ENCODE results near the gene ZNF787. TPM values are rescaled to one million over a fixed set of nuclear protein-coding genes. Genes with fewer than 3 reads are reported as not detected.

ZNF787 gene
- total RNA-seq, 1 donor from 2014 or later: 38.2 TPM

DNA sequence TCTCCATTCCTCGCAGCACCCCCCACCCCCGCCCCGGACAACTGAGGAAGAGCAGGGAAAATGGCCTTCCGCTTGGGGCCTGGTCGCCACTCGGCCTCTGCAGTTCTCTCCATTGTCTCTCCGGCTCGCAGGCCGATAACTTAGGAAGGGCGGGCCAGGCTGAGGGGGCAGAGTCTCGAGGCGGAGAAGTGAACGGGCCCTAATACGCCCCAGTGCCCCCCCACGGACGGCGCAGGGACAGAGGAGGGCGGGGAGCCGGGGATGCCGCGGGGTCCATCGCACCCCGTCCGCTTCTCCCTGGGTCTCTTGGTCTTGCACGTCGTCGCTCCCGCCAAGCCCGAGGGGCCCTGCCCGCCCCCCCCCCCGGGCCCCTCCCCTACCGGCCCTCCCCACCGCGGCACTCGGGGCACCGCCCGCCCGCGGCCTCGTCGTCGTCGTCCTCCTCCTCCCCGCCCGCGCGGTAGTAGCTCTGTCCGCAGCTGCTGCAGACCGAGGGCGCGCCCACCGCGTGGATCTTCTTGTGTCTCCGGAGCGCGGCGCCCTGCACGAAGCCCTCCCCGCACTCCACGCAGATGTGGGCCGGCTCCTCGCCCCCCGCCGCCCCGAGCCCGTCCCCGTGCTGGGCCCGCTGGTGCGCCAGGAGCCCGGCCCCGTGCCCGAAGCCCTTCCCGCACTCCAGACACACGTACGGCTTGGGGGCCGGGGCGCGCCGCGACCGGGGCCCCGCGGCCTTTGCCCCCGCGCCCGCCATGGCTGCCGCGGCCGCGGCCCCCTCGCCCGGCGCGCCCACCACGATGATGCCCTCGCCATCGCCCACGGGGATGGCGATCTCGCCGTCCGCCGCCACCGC lies 33.2 kb downstream of the ZNF787 start:
- no peak for DNase-seq (ENCODE audit: low spot score)

DNA sequence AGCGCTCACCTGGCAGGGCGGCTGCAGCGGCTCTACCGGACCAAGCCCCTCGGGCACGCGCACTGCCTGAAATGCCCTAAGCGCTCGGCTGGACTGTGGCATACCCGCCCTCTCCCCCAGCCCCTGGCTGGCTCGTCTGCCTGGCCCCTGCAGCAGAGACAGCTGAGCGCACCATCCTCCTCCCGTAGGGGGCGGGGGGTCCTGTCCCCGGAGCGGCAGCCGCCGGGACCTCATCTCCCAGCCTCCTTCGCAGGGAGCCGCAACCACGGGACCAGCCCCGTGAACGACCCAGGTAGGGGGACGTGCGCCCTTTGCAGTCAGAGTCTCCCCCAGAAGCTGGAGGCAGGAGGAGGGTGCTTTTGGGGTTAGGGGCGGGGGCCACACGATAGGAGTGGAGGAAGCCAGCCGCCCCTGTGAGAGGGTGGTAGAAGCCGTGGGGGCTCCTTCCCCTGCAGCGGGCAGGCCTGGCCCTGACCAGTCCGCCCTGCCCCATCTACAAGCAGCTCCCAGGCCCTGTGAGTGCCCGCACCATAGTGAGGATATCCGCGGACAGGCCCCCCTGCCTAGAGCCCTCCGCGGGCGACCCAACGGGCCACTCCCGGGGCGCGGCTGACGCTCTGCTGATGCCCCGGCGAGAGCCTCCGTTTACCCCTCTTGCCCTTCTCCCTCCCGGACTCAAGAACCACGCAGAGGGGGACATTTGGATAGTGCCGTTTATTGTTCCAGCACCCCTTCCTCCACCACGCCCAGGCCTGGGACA lies 34.2 kb downstream of the ZNF787 start:
- DNase-seq (ENCODE audit: low spot score): no peak

DNA sequence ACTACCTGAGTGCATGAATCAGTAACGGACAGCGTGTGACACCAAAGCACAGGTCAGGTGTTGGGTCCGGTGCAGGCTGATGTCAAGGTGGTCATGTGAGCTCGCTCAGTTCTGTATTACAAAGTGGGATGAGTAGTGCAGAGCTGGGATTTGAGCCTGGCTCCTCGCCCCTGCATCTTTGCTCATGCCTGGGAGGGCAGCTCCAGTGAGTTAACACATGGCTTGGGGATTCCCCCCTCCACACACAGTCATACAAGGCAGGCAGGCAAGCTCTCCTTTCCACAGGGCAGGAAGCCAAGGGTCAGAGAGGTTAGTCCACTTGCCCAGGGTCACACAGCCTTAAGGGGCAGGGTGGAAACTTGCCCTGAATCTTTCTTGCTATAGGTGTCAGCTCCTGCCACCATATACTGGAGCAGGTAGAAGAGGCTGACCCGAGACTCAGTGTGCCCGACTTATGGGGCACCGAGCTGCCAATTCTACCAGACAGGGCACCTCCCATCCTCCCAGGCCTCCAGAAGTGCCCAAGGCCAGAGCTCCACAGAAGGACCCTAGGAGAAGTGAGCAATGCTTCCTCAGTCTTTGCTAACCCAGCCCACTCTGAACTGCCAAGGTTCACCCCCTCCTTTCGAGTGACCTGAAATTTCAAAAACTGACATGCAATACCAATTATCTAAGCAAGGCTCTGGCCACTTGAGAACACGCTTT lies 35.4 kb downstream of the ZNF787 start:
- DNase-seq (ENCODE audit: low spot score): no peak

DNA sequence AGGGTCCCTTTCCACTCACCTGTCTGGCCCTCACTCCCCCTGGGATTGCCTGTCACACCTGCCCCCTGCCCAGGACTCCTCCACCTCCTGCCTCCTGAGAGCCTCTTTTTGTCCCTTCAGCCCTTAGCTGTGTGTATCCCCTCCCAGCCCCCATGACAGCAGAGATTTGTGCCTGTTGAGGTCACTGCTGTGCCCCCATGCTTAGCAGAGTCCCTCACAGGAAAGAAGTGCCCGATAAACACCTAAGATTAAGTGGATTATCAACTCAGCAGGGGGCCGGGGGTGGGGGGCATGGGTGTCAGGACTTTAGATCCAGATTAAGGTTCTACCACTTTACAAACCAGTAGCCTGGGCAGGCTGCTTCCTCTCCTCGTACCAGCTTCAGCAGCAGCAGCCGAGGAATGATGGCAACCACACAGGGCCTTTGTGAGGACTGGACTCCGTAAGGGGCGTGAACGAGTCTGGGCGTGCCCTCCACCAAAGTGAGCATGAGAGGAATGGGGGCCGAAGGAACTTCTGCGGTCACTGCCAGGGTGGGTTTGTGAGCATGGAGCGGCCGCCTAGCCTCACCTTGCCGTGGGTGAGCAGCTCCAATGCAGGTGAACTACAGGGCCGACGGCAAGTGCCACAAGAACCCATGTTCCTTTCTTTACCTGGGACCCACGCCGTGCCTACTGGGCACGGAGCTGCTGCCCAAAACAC lies 36.1 kb downstream of the ZNF787 start:
- DNase-seq (ENCODE audit: low spot score): no peak

DNA sequence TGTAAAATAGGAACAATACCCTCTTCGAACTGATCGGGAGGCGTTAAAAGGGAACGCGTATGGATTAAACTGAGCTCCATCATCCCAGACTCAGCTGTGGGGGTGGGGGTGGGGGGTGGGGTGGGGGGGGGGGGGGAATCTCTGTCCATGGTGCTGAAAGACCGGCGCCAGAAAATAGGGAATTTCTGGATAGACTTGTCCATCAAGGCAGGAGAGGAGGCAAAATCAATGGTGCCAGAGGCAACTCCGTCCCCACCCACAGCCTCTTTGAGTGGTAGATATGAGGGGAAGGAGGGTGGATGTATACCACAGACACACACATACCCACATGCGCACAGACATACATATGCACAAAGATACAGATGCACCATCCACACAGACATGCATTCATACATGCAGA lies 37.4 kb downstream of the ZNF787 start:
- DNase-seq (ENCODE audit: low spot score): no peak

DNA sequence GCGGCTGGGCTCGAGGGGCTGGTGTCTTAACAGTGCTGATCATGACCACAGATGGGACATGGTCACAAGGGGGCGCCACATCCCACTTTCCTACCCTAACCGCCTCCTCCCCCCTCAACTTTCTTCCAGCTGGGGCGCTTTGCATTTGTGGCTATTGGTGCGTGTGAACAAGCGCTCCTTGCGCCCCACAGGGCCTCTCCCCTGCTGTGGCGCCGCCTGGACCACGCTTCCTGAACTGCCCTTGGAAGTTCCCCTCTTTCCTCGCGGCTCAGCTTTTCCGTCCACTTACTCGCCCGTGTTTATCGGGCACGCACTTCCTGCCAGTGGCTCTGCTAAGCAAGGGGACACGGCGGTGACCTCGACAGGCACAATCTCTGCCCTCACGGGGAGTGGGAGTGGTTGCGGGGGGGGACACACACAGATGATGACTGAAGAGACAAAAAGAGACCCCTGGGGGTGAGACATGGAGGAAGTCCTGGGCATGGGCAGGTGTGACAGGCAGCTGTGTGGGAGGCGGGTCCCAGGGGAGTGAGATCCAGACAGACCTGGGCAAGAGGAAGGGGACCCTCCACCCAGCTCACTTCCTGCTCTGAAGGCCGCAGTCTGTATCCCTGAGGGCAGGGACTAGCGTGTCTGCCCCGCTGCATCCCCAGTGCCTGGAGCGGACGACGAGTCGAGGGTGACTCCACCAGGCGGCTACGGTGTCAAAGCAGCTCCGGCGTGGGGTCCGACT lies 40.3 kb downstream of the ZNF787 start:
- DNase-seq (ENCODE audit: low spot score): peak; percentile 76

DNA sequence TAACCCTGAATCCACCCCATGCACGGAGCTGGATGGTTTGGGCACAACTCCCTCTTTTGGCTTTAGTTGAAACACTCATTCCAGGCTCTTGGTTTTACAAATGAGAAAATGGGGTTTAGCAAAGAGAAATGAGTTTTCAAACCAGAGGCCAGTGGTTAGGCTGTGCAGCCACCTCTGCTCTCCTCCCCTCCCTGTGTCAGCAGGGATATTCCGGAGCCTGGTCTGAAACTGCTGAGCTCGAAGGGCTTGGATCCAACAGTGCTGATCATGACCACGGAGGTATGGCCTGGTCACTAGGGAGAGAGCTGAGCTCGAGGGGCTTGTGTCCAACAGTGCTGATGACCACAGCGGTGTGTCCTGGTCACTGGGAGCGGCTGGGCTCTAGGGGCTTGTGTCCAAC lies 41.5 kb downstream of the ZNF787 start:
- no peak for DNase-seq (ENCODE audit: low spot score)

DNA sequence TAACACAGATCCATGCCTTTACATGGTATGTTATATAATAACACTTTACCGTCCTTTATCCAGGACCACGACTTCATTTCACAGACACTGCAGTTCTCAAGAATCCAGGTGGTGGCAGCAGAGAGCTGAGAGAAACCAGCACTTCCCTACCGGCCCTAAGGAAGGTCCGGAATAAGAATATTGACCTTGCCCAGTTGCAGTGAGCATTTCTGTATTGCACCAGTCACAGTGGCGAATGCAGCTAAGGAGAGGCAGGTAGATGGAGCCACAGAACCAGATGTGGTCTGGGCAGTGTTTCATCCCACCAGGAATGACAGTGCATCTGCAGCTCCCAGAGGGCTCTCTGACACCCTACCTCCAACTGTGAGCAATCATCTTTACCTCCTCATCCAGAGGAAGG lies 44.6 kb downstream of the ZNF787 start:
- peak; percentile 65 for DNase-seq (ENCODE audit: low spot score)

DNA sequence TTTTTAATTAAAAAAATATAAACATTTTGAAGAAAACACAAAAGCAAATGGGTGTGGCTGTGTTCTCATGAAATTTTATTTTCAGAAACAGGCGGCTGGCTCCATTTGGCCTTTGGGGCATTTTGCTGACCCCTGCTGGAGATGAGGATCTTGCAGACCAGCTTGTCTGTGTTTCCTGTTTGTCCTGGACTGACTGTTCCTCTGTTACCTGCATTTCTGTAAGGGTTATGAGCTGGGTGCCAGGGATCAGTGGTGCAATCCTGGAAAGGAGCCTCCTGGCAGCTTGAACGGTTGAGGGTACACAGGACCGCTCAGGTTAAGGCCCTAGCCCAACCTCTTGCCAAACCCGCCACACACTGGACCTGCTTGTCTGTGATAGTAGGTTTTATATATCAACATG lies 49.9 kb downstream of the ZNF787 start:
- no peak for DNase-seq (ENCODE audit: low spot score)

DNA sequence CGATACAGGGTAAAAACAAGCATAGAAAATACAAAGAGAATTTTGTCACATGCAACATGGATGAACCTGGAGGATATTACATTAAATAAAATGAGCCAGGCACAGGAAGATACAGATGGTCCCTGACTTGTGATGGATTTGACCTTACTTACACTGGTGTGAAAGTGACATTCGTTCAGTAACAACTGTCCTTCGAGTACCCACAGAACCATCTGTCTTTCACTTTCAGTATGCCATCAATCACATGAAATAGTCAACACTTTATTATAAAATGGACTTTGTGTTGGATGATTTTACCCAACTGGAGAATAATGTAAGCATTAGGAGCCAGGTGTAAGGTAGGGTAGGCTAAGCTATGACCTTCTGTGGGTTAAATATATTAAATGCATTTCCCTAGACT lies 51.5 kb downstream of the ZNF787 start:
- no peak for DNase-seq (ENCODE audit: low spot score)

DNA sequence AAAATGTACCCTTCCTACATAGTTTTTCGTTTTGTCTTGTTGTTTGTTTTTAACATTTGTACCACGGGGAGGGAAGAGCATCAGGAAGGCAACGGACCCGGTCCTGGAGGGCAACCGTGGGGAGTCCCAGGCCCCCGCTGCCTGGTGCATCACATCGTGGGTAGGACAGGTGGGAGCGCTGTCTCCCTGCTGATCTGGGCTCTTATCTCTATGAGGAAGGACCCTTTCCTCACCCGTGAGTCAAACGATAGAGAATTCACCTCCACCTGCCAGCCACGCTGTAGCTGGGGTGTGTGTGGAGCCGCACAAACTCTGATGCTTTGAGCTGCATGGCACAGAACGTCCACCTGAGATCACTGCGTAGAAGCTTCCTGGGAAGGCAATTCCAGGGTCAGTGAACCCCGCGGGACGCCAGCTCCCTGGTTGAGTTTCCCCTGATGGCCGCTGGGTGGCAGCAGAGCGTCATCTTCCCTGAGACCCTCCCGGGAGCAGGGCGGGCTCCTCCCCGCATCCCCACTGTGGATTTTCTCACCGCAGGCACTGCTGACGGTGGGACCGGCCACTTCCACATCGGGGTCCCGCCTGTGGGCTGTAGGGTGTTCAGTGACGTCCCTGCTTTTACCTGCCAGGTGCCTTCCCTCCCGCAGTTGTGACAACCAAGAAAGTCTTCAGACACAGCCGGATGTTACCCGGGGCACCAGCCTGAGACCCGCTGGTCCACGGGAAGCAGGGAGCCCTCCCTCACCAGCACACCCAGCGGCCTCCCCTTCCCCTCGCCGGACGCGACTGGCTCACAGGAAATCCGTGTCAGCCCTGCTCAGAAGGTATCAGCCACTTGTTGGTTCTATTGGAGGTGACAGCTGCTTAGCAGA lies 54.7 kb downstream of the ZNF787 start:
- peak; percentile 60 for DNase-seq (ENCODE audit: low spot score)

DNA sequence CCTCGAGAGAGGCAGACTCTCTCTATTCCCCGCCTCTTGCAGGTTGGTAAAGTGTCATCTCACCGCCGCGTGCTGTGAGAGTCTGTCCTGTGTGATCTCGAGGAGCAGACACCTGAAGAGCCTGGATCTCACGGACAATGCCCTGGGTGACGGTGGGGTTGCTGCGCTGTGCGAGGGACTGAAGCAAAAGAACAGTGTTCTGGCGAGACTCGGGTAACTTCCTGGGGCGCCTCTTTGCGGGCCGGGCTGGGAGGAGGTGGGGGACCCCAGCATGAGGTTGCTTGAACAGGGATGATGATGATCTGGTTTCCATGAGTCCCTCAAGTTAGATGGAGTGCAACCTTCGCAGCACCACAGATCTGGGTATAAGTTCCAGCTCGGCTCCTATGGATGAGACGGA lies 67.5 kb downstream of the ZNF787 start:
- DNase-seq (ENCODE audit: low spot score): no peak

Other genes with a start within 250 kb of the ZNF787 start
- not detected for gene NLRP13, start 189.0 kb downstream of the ZNF787 start, total RNA-seq
- gene NLRP8, start 173.5 kb downstream of the ZNF787 start, total RNA-seq: not detected
- not detected for gene NLRP5, start 134.5 kb downstream of the ZNF787 start, total RNA-seq
- gene ZNF444, start 20.0 kb upstream of the ZNF787 start, total RNA-seq: 76.2 TPM
- gene GALP, start 54.7 kb upstream of the ZNF787 start, total RNA-seq: not detected
- gene ZSCAN5B, start 76.5 kb upstream of the ZNF787 start, total RNA-seq: not detected
- not detected for gene ZSCAN5C, start 81.0 kb upstream of the ZNF787 start, total RNA-seq
- not detected for gene EDDM13, start 151.5 kb upstream of the ZNF787 start, total RNA-seq
- gene ZSCAN5A, start 193.5 kb upstream of the ZNF787 start, total RNA-seq: 10.7 TPM

All from mucosa of gallbladder (tissue), 1 donor.